ENCODE data around the gene DNHD1. TPM values are rescaled to one million over a fixed set of nuclear protein-coding genes. Genes with fewer than 3 reads are reported as not detected.

DNHD1 gene
- total RNA-seq, 2 experiments from 2014 or later = 18.5 to 19.6 TPM

DNA sequence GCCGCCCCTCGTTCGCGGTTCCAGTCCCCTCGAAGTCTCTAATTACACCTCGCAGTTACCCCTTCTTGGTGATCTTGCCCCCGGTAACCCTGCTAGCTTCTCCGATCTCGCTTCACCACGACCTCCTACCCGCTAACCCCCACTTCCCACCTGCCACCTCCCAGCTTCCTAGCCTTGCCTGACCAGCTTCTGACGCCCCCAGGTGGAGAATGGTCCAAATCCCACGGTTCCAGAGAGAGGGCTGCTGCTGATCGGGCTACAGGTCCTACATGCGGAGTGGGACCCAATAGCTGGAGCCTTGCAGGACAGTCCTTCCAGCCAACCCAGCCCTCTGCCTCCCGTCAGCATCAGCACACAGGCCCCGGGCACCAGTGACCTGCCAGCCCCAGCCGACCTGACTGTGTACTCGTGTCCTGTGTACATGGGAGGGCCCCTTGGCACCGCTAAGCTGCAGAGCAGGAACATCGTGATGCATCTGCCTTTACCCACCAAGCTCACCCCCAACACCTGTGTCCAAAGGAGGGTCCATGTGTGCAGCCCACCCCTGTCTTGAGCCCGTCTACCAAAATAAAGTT is 74.4 kb downstream of the DNHD1 start:
- Mint-ChIP-seq H3K27me3 (no peaks in the 10 kb centered on the region), H3K4me1 (peaks cover 5% of the 10 kb centered on the region), H3K9me3 (no peaks in the 10 kb centered on the region), H3K27ac (no peak overlapping the region), H3K4me3 (no peak overlapping the region), H3K36me3 (ENCODE audit: low read depth) (peaks cover 3% of the 10 kb centered on the region)
- CTCF ChIA-PET = no interaction called here
- POLR2A ChIA-PET = no interaction called here
- no peak for DNase-seq

DNA sequence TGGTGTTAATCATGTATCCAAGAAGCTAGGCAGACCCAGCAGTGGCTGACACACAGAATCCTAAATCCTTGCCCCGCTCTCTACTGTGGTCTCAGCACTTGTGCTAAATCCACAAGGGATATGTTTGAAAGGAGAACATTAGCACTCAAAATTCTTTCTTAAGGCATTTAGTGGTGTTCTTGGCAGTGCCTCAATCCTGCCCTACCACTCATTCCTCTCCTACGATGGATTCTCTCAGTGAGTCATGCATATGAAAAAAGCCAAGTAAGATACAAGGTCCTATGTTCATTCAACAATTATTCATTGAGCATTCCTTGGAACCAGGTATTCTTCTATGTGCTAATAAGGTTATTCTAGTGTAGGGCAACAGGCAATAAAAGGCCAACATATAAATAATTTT is 75.1 kb downstream of the DNHD1 start:
- peaks cover 3% of the 10 kb centered on the region for H3K36me3 Mint-ChIP-seq (ENCODE audit: low read depth)
- no peak overlapping the region for H3K27ac Mint-ChIP-seq
- no peak for DNase-seq
- CTCF ChIA-PET = no interaction called here
- no peaks in the 10 kb centered on the region for H3K9me3 Mint-ChIP-seq
- H3K4me3 Mint-ChIP-seq = no peak overlapping the region
- peaks cover 5% of the 10 kb centered on the region for H3K4me1 Mint-ChIP-seq
- H3K27me3 Mint-ChIP-seq = no peaks in the 10 kb centered on the region
- POLR2A ChIA-PET = no interaction called here

DNA sequence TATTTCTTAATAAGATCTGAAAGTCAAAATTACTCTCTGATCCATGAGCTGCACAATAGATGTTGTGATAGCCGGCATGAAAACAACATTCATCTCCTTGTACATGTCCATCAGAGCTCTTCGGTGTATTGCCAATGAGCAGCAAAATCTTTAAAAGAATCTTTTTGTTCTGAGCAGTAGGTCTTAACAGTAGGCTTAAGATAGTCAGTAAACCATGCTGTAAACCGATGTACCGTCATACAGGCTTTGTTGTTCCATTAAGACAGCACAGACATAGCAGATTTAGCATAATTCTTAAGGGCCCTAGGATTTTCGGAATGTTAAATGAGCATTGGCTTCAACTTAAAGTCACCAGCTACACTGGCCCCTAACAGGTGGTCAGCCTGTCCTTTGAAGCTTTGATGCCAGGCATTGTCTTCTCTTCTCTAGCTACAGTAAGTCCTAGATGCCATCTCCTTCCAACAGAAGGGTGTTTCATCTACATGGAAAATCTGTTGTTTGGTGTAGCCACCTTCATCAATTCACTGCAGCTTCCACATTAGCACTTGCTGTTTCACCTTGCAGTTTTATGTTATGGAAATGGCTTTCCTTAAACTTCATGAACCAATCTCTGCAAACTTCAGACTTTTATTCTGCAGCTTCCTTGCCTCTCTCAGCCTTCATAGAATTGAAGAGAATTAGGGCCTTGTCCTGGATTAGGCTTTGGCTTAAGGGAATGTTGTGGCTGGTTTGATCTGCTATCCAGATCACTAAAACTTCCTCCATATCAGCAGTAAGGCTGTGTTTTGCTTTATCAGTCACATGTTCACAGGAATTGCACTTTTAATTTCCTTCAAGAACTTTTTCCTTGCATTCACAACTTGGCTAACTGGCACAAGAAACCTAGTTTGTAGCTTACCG is 78.0 kb downstream of the DNHD1 start:
- peaks cover 5% of the 10 kb centered on the region for H3K4me1 Mint-ChIP-seq
- H3K36me3 Mint-ChIP-seq (ENCODE audit: low read depth) = peaks cover 3% of the 10 kb centered on the region
- DNase-seq = no peak
- ChIA-PET CTCF (interaction anchor here (0.6 to 1.1 kb wide), 2 partner anchors 40 to 1120 kb away, joined by 3 to 4 read pairs; no protein-coding TSS in a partner anchor), POLR2A (no interaction called here)
- H3K9me3 Mint-ChIP-seq = no peaks in the 10 kb centered on the region
- H3K27ac Mint-ChIP-seq = no peak overlapping the region
- H3K4me3 Mint-ChIP-seq = no peak overlapping the region
- no peaks in the 10 kb centered on the region for H3K27me3 Mint-ChIP-seq

- H3K9me3 Mint-ChIP-seq = no peaks in the 10 kb centered on the region
- CTCF ChIA-PET = interaction anchor here (1.0 kb wide), 1 partner anchor 107 kb away, joined by 3 read pairs; the partner anchor contains the start of gene MRPL17
- H3K4me1 Mint-ChIP-seq = peaks cover 5% of the 10 kb centered on the region
- POLR2A ChIA-PET = no interaction called here
- H3K36me3 Mint-ChIP-seq (ENCODE audit: low read depth) = peaks cover 10% of the 10 kb centered on the region
- DNase-seq = no peak
- H3K4me3 Mint-ChIP-seq = no peak overlapping the region
- H3K27ac Mint-ChIP-seq = no peak overlapping the region
- no peaks in the 10 kb centered on the region for H3K27me3 Mint-ChIP-seq
Observed at GRCh38 chr11:6576471-6577373, 79.6 kb downstream of the DNHD1 start.

- Mint-ChIP-seq H3K4me3 (no peak overlapping the region), H3K36me3 (ENCODE audit: low read depth) (peaks cover 16% of the 10 kb centered on the region), H3K27me3 (no peaks in the 10 kb centered on the region), H3K4me1 (peaks cover 5% of the 10 kb centered on the region), H3K9me3 (peaks cover 4% of the 10 kb centered on the region), H3K27ac (no peak overlapping the region)
- POLR2A ChIA-PET = no interaction called here
- DNase-seq = no peak
- CTCF ChIA-PET = interaction anchor here (1.0 kb wide), 1 partner anchor 105 kb away, joined by 3 read pairs; the partner anchor contains the start of gene MRPL17
Observed at GRCh38 chr11:6578134-6578533, 81.1 kb downstream of the DNHD1 start.

- no peak overlapping the region for H3K27ac Mint-ChIP-seq
- H3K9me3 Mint-ChIP-seq = peaks cover 18% of the 10 kb centered on the region
- H3K4me3 Mint-ChIP-seq = no peak overlapping the region
- ChIA-PET POLR2A (no interaction called here), CTCF (interaction anchor here (1.1 kb wide), 1 partner anchor 201 kb away, joined by 4 read pairs; no protein-coding TSS in a partner anchor)
- peaks cover 5% of the 10 kb centered on the region for H3K4me1 Mint-ChIP-seq
- H3K36me3 Mint-ChIP-seq (ENCODE audit: low read depth) = peaks cover 30% of the 10 kb centered on the region
- H3K27me3 Mint-ChIP-seq = no peaks in the 10 kb centered on the region
- no peak for DNase-seq
Observed at GRCh38 chr11:6579681-6580080, 82.6 kb downstream of the DNHD1 start.

- DNase-seq = no peak
- no peak overlapping the region for H3K27ac Mint-ChIP-seq
- H3K4me1 Mint-ChIP-seq = no peaks in the 10 kb centered on the region
- H3K9me3 Mint-ChIP-seq = peaks cover 21% of the 10 kb centered on the region
- ChIA-PET CTCF (no interaction called here), POLR2A (no interaction called here)
- H3K27me3 Mint-ChIP-seq = no peaks in the 10 kb centered on the region
- peaks cover 33% of the 10 kb centered on the region for H3K36me3 Mint-ChIP-seq (ENCODE audit: low read depth)
- no peak overlapping the region for H3K4me3 Mint-ChIP-seq
Observed at GRCh38 chr11:6583584-6583983, 86.5 kb downstream of the DNHD1 start.

- Mint-ChIP-seq H3K27ac (no peak overlapping the region), H3K4me1 (no peaks in the 10 kb centered on the region), H3K9me3 (peaks cover 21% of the 10 kb centered on the region), H3K4me3 (no peak overlapping the region), H3K27me3 (no peaks in the 10 kb centered on the region), H3K36me3 (ENCODE audit: low read depth) (peaks cover 33% of the 10 kb centered on the region)
- DNase-seq = no peak
- POLR2A ChIA-PET = no interaction called here
- CTCF ChIA-PET = no interaction called here
Observed at GRCh38 chr11:6584528-6584927, 87.4 kb downstream of the DNHD1 start.

DNA sequence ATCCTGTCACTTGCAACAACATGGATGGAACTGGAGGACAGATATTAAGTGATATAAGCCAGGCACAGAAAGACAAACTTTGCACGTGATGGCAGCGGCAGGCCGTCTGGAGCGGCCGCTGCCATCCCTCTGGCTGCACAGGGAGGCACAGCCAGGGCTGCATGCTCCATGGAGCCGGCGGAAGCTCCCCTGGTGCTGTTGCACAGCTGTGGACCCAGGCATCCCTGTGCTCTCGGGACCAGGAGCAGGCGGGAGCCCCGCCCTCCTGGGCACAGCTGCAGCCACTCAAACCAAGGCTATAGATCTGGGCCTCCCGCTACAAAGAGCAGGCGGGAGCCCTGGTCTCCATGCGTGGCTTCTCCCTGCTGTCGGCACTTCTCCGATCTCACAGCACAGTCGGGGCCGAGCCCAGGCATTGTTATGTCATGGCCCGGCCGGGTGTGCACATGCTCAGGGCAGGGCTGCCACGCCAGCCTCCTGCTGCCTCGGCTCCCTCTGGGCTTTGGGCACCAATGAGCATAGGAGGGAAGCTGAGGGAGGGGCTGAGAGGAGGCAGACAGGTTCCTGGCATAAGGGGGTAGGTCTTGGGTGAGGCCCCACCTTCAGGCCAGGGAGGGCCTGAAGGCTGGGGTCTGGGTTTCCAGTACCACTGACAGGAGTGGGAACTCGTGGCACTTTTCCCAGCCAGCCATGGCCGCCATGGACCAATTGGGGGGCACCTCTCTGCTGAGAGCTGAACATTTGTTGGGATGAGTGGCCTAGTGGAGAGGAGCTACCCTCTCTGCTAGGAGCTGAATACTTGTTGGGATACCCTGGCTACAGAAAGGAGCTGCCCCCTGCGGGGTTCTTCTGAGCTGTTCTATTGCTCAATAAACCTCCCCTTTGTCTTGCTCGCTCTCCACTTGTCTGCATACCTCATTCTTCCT is 89.6 kb downstream of the DNHD1 start:
- POLR2A ChIA-PET = no interaction called here
- H3K4me1 Mint-ChIP-seq = no peaks in the 10 kb centered on the region
- no peak for DNase-seq
- H3K27me3 Mint-ChIP-seq = no peaks in the 10 kb centered on the region
- no peak overlapping the region for H3K4me3 Mint-ChIP-seq
- H3K36me3 Mint-ChIP-seq (ENCODE audit: low read depth) = peaks cover 30% of the 10 kb centered on the region
- H3K27ac Mint-ChIP-seq = no peak overlapping the region
- CTCF ChIA-PET = interaction anchor here (1.0 to 1.6 kb wide), 2 partner anchors 8 to 17 kb away, joined by 3 to 4 read pairs; partner anchors contain the start of genes ILK and RRP8
- peaks cover 21% of the 10 kb centered on the region for H3K9me3 Mint-ChIP-seq

DNA sequence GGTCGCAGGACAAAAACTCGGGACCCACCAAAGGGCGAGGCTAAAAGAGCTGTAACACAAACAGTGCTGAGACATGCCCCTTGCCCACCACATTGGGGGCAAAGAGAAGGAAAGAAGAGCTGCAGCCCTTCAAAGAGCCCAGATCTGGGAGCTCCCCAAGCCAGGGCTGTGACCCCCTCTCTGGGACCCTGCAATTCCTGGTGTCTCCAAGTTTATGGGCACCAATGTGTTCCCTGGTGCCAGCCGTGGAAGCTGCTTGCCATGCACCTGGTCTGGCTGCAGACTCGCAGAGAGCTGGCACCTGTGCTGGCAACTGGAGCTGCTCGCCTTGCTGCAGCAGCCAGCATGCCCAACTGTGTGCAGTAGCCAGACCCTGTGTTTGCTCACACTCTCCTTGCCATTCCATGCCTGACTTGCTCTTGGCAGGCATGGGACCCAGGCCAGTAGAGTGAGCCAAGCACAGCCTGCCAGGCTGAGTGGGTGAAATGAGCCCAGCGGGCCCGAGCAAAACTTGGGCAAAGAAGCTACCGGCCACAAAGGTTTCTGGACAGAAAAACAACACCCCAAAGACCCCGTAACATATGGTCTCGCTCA is 90.4 kb downstream of the DNHD1 start:
- DNase-seq = no peak
- no peak overlapping the region for H3K27ac Mint-ChIP-seq
- CTCF ChIA-PET = interaction anchor here (1.0 to 1.6 kb wide), 2 partner anchors 9 to 16 kb away, joined by 3 to 4 read pairs; partner anchors contain the start of genes ILK and RRP8

GRCh38 chr11:6588018-6588417 is 90.9 kb downstream of the DNHD1 start:
- Mint-ChIP-seq H3K36me3 (ENCODE audit: low read depth) (peaks cover 26% of the 10 kb centered on the region), H3K4me3 (no peak overlapping the region), H3K27me3 (no peaks in the 10 kb centered on the region), H3K4me1 (no peaks in the 10 kb centered on the region), H3K27ac (no peak overlapping the region), H3K9me3 (peaks cover 19% of the 10 kb centered on the region)
- ChIA-PET POLR2A (no interaction called here), CTCF (interaction anchor here (1.6 kb wide), 1 partner anchor 16 kb away, joined by 4 read pairs; the partner anchor contains the start of genes ILK and RRP8)
- DNase-seq = no peak

More for the DNA sequence above, 90.4 kb downstream of the DNHD1 start:
- H3K4me3 Mint-ChIP-seq = no peak overlapping the region
- POLR2A ChIA-PET = no interaction called here
- H3K36me3 Mint-ChIP-seq (ENCODE audit: low read depth) = peaks cover 29% of the 10 kb centered on the region
- H3K4me1 Mint-ChIP-seq = no peaks in the 10 kb centered on the region
- no peaks in the 10 kb centered on the region for H3K27me3 Mint-ChIP-seq
- H3K9me3 Mint-ChIP-seq = peaks cover 21% of the 10 kb centered on the region

Data from activated CD4-positive, alpha-beta memory T cell treated with anti-CD3 and anti-CD28 coated beads, Interleukin-2, amount 10 ng/mL, durations not matched to agents 7 days and 5 days (primary cell).